ENCODE results near the gene TMEM212.

GRCh38 chr3:171813897-171814460, 29.2 kb upstream of the TMEM212 start:
- peak; percentile 36 to 57; a peak in 3 of 4 replicates for TF ChIP-seq RAD21 (CRISPR knock-in tag; conservative IDR thresholded peaks at IDR 0.05 in 1 of 2, IDR thresholded peaks at IDR 0.05 in 1 of 2)
- peak; percentile 88 for TF ChIP-seq MYC (IDR thresholded peaks at IDR 0.05; ENCODE audit: low read depth, low read length)
- TF ChIP-seq MYC (CRISPR knock-in tag; IDR thresholded peaks at IDR 0.05; ENCODE audit: borderline replicate concordance, low read depth), result no peak
- no peak for TF ChIP-seq ZNF561 (CRISPR knock-in tag; conservative IDR thresholded peaks at IDR 0.05)
- no peak for TF ChIP-seq ZNF12 (CRISPR knock-in tag; IDR thresholded peaks at IDR 0.05)
- TF ChIP-seq, protein P1, sequence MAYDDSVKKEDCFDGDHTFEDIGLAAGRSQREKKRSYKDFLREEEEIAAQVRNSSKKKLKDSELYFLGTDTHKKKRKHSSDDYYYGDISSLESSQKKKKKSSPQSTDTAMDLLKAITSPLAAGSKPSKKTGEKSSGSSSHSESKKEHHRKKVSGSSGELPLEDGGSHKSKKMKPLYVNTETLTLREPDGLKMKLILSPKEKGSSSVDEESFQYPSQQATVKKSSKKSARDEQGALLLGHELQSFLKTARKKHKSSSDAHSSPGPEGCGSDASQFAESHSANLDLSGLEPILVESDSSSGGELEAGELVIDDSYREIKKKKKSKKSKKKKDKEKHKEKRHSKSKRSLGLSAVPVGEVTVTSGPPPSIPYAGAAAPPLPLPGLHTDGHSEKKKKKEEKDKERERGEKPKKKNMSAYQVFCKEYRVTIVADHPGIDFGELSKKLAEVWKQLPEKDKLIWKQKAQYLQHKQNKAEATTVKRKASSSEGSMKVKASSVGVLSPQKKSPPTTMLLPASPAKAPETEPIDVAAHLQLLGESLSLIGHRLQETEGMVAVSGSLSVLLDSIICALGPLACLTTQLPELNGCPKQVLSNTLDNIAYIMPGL (CRISPR knock-in tag; IDR thresholded peaks at IDR 0.05), result no peak
- TF ChIP-seq, protein P2, sequence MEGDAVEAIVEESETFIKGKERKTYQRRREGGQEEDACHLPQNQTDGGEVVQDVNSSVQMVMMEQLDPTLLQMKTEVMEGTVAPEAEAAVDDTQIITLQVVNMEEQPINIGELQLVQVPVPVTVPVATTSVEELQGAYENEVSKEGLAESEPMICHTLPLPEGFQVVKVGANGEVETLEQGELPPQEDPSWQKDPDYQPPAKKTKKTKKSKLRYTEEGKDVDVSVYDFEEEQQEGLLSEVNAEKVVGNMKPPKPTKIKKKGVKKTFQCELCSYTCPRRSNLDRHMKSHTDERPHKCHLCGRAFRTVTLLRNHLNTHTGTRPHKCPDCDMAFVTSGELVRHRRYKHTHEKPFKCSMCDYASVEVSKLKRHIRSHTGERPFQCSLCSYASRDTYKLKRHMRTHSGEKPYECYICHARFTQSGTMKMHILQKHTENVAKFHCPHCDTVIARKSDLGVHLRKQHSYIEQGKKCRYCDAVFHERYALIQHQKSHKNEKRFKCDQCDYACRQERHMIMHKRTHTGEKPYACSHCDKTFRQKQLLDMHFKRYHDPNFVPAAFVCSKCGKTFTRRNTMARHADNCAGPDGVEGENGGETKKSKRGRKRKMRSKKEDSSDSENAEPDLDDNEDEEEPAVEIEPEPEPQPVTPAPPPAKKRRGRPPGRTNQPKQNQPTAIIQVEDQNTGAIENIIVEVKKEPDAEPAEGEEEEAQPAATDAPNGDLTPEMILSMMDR (IDR thresholded peaks at IDR 0.05 in 2 of 3, conservative IDR thresholded peaks at IDR 0.05 in 1 of 3; ENCODE audit: insufficient read depth in 2 of 3, low read depth in 1 of 3, low read length in 3 of 3), result peak; percentile 9 to 47 (median 13); a peak in 2 of 6 replicates
- peak; percentile 76; the same call in 1 of the 2 replicates for TF ChIP-seq JUND (IDR thresholded peaks at IDR 0.05; ENCODE audit: borderline replicate concordance, low read depth, low read length)
- peak; percentile 77 for TF ChIP-seq JUND (tag; IDR thresholded peaks at IDR 0.05; ENCODE audit: borderline replicate concordance, low read depth, low read length)
- TF ChIP-seq ZNF3 (CRISPR knock-in tag; IDR thresholded peaks at IDR 0.05), result no peak
- TF ChIP-seq TCF7 (IDR thresholded peaks at IDR 0.05; ENCODE audit: borderline replicate concordance), result no peak
- TF ChIP-seq, protein P3, sequence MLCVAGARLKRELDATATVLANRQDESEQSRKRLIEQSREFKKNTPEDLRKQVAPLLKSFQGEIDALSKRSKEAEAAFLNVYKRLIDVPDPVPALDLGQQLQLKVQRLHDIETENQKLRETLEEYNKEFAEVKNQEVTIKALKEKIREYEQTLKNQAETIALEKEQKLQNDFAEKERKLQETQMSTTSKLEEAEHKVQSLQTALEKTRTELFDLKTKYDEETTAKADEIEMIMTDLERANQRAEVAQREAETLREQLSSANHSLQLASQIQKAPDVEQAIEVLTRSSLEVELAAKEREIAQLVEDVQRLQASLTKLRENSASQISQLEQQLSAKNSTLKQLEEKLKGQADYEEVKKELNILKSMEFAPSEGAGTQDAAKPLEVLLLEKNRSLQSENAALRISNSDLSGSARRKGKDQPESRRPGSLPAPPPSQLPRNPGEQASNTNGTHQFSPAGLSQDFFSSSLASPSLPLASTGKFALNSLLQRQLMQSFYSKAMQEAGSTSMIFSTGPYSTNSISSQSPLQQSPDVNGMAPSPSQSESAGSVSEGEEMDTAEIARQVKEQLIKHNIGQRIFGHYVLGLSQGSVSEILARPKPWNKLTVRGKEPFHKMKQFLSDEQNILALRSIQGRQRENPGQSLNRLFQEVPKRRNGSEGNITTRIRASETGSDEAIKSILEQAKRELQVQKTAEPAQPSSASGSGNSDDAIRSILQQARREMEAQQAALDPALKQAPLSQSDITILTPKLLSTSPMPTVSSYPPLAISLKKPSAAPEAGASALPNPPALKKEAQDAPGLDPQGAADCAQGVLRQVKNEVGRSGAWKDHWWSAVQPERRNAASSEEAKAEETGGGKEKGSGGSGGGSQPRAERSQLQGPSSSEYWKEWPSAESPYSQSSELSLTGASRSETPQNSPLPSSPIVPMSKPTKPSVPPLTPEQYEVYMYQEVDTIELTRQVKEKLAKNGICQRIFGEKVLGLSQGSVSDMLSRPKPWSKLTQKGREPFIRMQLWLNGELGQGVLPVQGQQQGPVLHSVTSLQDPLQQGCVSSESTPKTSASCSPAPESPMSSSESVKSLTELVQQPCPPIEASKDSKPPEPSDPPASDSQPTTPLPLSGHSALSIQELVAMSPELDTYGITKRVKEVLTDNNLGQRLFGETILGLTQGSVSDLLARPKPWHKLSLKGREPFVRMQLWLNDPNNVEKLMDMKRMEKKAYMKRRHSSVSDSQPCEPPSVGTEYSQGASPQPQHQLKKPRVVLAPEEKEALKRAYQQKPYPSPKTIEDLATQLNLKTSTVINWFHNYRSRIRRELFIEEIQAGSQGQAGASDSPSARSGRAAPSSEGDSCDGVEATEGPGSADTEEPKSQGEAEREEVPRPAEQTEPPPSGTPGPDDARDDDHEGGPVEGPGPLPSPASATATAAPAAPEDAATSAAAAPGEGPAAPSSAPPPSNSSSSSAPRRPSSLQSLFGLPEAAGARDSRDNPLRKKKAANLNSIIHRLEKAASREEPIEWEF (CRISPR knock-in tag; IDR thresholded peaks at IDR 0.05), result no peak
